Measurements from ENCODE around the gene S100A7.

DNA sequence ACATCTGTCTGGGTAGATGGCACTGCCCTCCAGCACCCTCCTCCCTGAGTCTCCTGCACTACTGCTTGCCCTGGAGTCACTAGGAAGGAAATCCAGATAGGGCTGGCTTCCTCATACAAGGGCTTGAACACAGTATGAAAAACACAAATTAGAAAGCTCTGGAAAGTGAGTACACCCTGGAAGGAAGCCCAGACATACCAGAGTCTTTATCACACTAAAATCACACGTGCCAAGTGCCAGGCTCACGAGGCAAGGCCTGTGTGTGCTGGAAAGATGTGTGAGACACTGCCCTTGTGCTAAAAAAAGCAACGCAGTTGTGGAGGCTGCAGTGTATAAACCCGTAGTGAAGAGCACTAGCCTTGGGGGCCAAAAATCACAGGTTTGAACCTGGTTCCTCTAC lies 28.3 kb upstream of the S100A7 start:
- TF ChIP-seq, protein P1, sequence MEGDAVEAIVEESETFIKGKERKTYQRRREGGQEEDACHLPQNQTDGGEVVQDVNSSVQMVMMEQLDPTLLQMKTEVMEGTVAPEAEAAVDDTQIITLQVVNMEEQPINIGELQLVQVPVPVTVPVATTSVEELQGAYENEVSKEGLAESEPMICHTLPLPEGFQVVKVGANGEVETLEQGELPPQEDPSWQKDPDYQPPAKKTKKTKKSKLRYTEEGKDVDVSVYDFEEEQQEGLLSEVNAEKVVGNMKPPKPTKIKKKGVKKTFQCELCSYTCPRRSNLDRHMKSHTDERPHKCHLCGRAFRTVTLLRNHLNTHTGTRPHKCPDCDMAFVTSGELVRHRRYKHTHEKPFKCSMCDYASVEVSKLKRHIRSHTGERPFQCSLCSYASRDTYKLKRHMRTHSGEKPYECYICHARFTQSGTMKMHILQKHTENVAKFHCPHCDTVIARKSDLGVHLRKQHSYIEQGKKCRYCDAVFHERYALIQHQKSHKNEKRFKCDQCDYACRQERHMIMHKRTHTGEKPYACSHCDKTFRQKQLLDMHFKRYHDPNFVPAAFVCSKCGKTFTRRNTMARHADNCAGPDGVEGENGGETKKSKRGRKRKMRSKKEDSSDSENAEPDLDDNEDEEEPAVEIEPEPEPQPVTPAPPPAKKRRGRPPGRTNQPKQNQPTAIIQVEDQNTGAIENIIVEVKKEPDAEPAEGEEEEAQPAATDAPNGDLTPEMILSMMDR (conservative IDR thresholded peaks at IDR 0.05; ENCODE audit: low read depth, low read length), result no peak
- TF ChIP-seq EZH2 (IDR thresholded peaks at IDR 0.05; ENCODE audit: borderline replicate concordance, low read depth, low read length, poor library complexity, severe bottlenecking), result no peak

Measured in A673 (cell line).